Activated CD4-positive, alpha-beta T cell treated with anti-CD3 and anti-CD28 coated beads, Interleukin-2, amount 10 ng/mL, durations not matched to agents 7 days and 5 days (primary cell): ENCODE results near the gene ADAMTSL4. TPM values are rescaled to one million over a fixed set of nuclear protein-coding genes. Genes with fewer than 3 reads are reported as not detected.
A peak's percentile ranks its signal among the peaks of the same experiment; 100 is the strongest.
"Not testable (repeated sequence)": the region's sequence is repeated elsewhere in the genome, so short reads cannot be mapped to it uniquely, and the experiment has no call there.

ENCODE experiments used
- CTCF ChIA-PET: fragments of 350-600 bp; sonication (Branson Sonifier 250); formaldehyde crosslinking; loops from one replicate; lab custom pipeline; 2021; ENCODE audit warnings: antibody characterized with exemption; lab: Charles Lee
- POLR2A ChIA-PET: fragments of 350-600 bp; sonication (Branson Sonifier 250); formaldehyde crosslinking; loops from one replicate; lab custom pipeline; 2021; ENCODE audit warnings: antibody characterized with exemption; lab: Charles Lee
- DNase-seq: peaks from one replicate; pipeline ENCODE4 v3.0.0-alpha.2; 2020
- H3K27ac Mint-ChIP-seq: one replicate; pipeline ENCODE4 v1.8.0; 2021; ENCODE audit warnings: mild to moderate bottlenecking, moderate library complexity, mixed read lengths
- H3K27me3 Mint-ChIP-seq: one replicate; pipeline ENCODE4 v1.8.0; 2021; ENCODE audit warnings: mixed read lengths
- H3K36me3 Mint-ChIP-seq: one replicate; pipeline ENCODE4 v1.8.0; 2021; ENCODE audit warnings: low read depth, mixed read lengths
- H3K4me1 Mint-ChIP-seq: one replicate; pipeline ENCODE4 v1.8.0; 2021; ENCODE audit warnings: mixed read lengths
- H3K4me3 Mint-ChIP-seq: one replicate; pipeline ENCODE4 v1.8.0; 2021; ENCODE audit warnings: mild to moderate bottlenecking, moderate library complexity, mixed read lengths
- H3K9me3 Mint-ChIP-seq: one replicate; pipeline ENCODE4 v1.8.0; 2021; ENCODE audit warnings: mixed read lengths
- total RNA-seq, 2 experiments: library from RNA; stranded (reverse); gene quantifications; one replicate each; pipeline ENCODE4 v1.2.3, GENCODE V29; 2021

The ADAMTSL4 gene
- total RNA-seq, 2 experiments from 2014 or later = 0.06 to 0.15 TPM

DNA sequence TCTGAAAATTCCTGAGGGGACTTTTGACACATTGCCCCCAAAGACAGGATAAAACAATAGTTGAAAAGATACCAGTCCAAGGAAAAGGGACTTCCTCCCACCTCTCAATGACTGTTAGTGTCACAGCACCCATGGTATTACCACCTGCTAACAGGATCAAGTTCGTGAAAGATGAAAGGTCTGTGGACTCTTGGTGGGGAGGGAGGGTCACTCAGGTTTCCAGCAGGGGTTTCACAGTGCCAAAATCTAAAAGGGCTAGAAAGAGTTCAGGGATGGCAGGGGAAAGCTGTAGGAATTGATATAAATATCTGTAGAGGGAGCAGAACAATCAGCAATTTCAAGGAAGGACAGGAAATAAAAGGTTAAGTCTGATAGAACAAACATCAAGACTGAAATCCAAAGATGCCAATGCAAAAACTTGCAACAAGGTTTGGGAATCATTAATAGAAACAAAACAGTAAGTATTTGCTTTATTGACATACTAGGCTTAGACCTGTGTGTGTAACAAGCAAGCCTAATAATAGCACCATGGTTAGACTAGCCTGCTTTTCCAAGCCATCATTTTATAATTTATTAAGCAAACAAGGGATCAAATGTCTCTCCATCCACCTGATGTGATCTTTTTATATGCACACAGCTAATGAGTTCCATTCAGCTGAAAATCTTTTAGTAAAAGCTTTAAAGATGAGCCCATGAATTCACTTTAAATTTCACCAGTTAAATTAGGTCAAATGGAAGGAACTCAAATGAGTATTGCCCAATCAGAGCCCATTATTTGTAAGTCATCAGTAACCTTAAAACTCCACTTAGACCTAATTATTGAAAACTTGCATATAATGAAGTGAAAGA lies 26.5 kb downstream of the ADAMTSL4 start:
- Mint-ChIP-seq H3K4me3 (peak overlapping the region; percentile 99), H3K27ac (peak overlapping the region; percentile 98), H3K9me3 (no peaks in the 10 kb centered on the region), H3K4me1 (peaks cover 46% of the 10 kb centered on the region), H3K36me3 (peaks cover 84% of the 10 kb centered on the region), H3K27me3 (no peaks in the 10 kb centered on the region)
- CTCF ChIA-PET = interaction anchor here (1.4 to 14.6 kb wide), 3 partner anchors 8 to 401 kb away, joined by 3 to 158 read pairs (median 10); no protein-coding TSS in a partner anchor
- POLR2A ChIA-PET = interaction anchor here (1.3 to 6.4 kb wide), 4 partner anchors 8 to 54 kb away, joined by 5 to 50 read pairs (median 24); partner anchors contain the start of gene ENSA
- no peak for DNase-seq

DNA sequence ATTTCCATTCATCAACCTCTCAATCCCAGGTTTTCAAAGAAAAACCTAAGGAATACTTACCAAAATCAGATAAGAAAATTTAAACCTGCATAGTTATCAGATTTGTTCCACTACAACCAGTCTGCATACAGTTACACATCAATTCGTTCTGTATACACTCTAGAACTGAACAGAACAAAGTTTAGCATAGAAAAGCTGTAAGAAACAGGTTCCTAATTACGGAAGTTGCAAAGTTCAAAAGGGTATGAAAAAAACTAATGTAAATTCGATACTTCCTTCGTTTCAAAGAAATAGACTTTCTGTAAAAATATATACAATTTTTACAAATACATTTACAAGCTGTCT lies 27.1 kb downstream of the ADAMTSL4 start:
- Mint-ChIP-seq H3K27ac (peak overlapping the region; percentile 98), H3K27me3 (no peaks in the 10 kb centered on the region), H3K4me1 (peaks cover 45% of the 10 kb centered on the region), H3K4me3 (peak overlapping the region; percentile 99), H3K36me3 (peaks cover 78% of the 10 kb centered on the region), H3K9me3 (no peaks in the 10 kb centered on the region)
- CTCF ChIA-PET = interaction anchor here (0.6 to 14.6 kb wide), 3 partner anchors 8 to 400 kb away, joined by 3 to 158 read pairs (median 10); no protein-coding TSS in a partner anchor
- DNase-seq = no peak
- POLR2A ChIA-PET = interaction anchor here (1.3 to 4.6 kb wide), 3 partner anchors 9 to 53 kb away, joined by 5 to 50 read pairs (median 7); partner anchors contain the start of gene ENSA

DNA sequence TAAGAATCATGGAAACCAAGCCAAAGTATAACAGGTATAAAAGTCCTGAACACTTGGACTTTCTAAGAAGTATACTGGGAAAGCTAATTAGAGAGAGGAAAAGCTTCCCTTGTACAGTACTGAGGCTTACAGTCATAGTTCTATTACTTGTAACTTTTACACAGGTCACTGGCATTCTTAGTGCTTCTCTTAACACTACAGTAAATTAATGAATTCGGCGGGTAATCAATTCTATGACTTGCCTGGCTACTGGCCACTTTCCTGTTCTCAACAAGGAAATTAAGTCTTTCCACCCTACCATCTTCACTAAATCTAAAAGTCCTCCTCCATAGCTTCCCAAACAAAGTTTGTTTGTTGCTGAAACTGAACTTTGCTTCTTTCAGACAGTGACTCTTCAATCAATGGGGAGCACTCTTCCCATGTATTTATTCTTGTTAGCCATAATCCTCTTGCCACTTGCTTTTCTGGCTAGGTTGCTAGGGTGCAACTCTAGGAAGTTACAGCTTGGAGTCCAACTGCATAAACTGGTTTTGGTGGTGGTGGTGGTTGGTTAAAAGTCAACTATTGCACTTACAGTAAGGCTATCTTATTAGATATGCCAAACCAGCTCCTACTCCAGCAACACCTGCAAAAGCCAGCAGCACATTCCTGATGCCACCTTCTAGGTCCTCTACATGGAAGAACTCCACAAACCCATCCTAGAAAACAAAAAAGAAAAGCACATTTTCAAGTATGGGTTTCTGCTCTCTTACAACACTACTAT lies 27.8 kb downstream of the ADAMTSL4 start:
- Mint-ChIP-seq H3K27ac (peak overlapping the region; percentile 98), H3K4me3 (peak overlapping the region; percentile 99), H3K27me3 (no peaks in the 10 kb centered on the region), H3K4me1 (peaks cover 40% of the 10 kb centered on the region), H3K9me3 (no peaks in the 10 kb centered on the region), H3K36me3 (peaks cover 76% of the 10 kb centered on the region)
- DNase-seq = no peak
- POLR2A ChIA-PET = interaction anchor here (0.9 to 4.6 kb wide), 4 partner anchors 9 to 61 kb away, joined by 5 to 50 read pairs (median 6); partner anchors contain the start of genes ENSA and FALEC
- CTCF ChIA-PET = interaction anchor here (0.6 to 14.6 kb wide), 4 partner anchors 9 to 399 kb away, joined by 3 to 158 read pairs (median 7); no protein-coding TSS in a partner anchor

DNA sequence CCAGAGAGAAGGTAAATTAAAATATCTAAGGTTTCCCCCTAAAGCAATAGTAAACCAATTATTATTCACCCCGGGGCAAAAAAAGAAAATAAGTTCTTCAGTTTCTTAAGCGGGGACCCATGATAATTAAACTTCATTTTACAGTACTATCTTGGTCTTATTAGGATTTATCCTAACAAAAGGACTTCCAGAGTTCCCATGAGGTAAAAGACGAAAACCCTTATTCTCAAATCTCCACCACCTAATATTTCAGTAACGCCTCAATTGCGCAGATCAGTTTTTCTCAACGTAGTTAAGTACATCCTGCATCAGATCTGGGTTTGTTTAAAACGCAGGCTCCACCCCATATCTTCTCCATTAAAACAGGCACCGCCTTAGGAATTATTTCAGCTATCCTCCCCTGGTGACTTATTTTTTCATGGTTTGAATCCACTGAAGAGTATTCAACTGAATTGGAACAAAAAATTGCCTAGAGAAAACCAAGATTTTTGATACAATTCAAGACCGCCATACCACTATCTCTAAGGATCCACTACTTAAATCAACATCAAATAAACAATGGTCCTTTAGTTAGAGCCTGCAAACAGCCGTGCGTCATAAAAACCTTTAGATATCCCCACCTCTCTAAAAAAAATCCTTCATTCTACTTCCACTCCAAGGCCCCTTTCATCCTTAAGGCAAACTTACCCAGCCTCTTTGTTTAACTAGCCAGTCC lies 28.5 kb downstream of the ADAMTSL4 start:
- Mint-ChIP-seq H3K4me3 (peak overlapping the region; percentile 99), H3K4me1 (peaks cover 38% of the 10 kb centered on the region), H3K36me3 (peaks cover 69% of the 10 kb centered on the region), H3K27me3 (no peaks in the 10 kb centered on the region), H3K27ac (peak overlapping the region; percentile 98), H3K9me3 (no peaks in the 10 kb centered on the region)
- POLR2A ChIA-PET = interaction anchor here (0.9 to 4.6 kb wide), 2 partner anchors 15 to 62 kb away, joined by 6 to 50 read pairs; partner anchors contain the start of gene FALEC
- CTCF ChIA-PET = interaction anchor here (1.2 to 14.6 kb wide), 4 partner anchors 10 to 44 kb away, joined by 4 to 158 read pairs (median 7); no protein-coding TSS in a partner anchor
- peak; percentile 46 for DNase-seq

DNA sequence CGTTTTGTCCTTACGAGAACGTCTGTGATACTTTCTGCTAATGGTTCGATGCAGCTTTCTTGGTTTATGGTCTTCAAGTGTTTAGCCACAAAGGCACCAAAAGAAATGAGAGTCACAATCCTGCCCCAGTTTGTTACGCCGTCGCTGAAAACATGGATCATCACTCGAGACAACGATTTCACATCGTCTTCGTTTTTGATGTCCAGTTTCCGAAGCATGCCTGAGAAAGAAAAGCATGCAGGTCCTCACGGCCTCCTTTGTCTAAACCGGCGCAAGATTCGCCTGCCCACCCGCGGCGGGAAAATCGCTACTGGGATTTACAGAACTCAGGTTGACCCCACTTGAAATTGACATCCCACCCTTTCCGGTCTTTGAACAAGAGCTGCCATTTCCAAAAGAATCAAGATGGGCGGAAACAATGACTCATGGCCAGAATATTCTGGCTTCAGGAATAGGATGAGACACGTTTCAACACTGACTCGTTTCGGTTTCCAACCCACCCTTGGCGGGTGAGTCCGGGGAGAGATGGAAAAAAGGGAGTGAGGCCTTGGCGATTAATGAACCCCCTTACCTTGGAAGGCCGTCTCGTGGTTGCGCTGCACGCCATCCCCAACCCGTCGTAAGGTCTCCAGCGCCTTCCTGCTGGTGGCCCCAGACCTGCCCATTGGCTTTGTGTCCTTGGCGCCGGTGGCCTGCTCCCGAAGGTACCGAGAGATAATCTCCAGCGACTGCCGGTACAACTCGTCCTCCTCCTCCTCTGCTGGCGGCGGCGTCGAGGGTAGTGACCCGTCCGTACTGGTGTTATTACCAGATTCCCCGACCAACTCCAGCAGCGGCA lies 29.3 kb downstream of the ADAMTSL4 start:
- H3K36me3 Mint-ChIP-seq = peaks cover 61% of the 10 kb centered on the region
- H3K4me3 Mint-ChIP-seq = peak overlapping the region; percentile 99
- ChIA-PET CTCF (interaction anchor here (1.1 to 14.6 kb wide), 6 partner anchors 8 to 423 kb away, joined by 3 to 158 read pairs (median 6); no protein-coding TSS in a partner anchor), POLR2A (interaction anchor here (0.6 to 4.6 kb wide), 5 partner anchors 8 to 51 kb away, joined by 3 to 50 read pairs (median 9); partner anchors contain the start of gene ENSA)
- H3K4me1 Mint-ChIP-seq = peaks cover 30% of the 10 kb centered on the region
- peak; percentile 61 for DNase-seq
- no peaks in the 10 kb centered on the region for H3K27me3 Mint-ChIP-seq
- peak overlapping the region; percentile 98 for H3K27ac Mint-ChIP-seq
- H3K9me3 Mint-ChIP-seq = no peaks in the 10 kb centered on the region

DNA sequence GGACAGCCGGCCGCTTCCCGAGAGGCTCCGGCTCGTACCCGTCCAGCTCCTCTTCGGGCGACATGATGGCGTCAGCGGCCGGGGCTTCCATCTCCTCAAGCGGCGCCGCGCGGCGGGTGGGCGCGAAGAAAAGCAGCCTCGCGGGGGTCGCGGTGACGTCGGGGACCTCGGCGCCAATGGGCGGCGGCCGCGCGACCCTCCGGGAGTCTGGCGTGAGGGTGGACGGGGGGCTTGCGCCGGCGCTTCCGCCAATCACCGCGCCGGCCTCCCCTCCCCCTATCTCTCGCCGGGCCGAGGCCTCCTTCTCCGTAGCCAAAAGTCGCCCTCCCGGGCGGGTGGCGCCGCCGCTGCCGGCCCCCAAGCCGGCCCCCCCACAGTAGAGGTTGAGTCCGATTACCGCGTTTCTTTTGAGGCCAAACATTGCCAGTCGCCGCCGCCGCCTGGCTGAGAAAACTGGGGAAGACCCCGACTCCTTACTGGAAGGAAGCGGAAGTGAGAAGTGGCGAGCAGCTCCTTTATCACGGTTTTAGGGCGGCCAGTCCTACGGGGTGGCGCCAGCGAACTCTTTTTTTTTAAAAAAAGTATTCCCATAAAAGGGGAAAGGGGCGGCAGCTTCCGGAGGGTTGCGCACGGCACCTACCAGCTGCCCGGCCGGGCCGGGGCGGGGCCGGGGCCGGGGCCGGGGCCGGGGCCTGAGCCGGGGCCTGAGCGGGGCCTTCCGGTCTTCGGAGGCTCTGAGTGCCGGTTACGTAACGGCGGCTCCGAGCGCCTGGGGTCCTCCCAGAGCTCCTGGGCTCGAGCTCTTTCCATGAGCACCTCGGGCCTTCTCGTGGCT lies 30.1 kb downstream of the ADAMTSL4 start, which contains the start of gene MCL1:
MCL1 (minus strand) TSS at position 501 of the 835 bp plus-strand sequence; CDS start at position 421, 80 bp downstream.
- Mint-ChIP-seq H3K9me3 (no peaks in the 10 kb centered on the region), H3K36me3 (peaks cover 54% of the 10 kb centered on the region)
- CTCF ChIA-PET = interaction anchor here (0.7 to 14.6 kb wide), 12 partner anchors 9 to 467 kb away, joined by 3 to 158 read pairs (median 4); no protein-coding TSS in a partner anchor

DNA sequence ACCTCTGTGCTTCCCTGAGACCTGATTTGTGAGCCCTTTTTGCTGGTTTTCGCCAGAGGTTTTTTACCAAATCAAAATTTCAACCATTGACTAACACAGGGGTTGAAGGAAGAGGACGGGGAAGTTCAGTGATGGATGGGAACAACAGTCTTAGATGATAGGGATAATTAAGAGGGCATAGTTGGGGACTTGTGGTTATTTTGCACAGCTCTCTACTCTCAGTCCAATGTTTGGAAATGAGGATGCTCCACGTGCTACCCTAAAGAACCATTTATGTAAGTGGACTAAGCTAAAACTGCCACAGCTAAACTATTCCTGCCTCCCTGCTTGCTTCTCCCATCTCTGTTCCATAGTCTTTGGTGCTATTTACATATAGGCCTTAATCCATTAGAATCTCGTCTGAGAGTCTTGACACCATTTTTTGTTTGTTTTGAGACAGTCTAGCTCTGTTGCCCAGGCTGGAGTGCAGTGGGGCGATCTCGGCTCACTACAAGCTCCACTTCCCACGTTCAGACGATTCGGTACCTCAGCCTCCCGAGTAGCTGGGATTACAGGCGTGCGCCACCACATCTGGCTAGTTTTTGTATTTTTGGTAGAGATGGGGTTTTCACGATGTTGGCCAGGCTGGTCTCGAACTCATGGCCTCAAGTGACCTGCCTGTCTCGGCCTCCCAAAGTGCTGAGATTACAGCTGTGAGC lies 30.9 kb downstream of the ADAMTSL4 start:
- no peaks in the 10 kb centered on the region for H3K27me3 Mint-ChIP-seq
- POLR2A ChIA-PET = interaction anchor here (0.8 to 4.6 kb wide), 7 partner anchors 10 to 49 kb away, joined by 4 to 50 read pairs (median 9); partner anchors contain the start of gene ENSA

More for the DNA sequence above, 30.1 kb downstream of the ADAMTSL4 start, which contains the start of gene MCL1:
- POLR2A ChIA-PET = interaction anchor here (0.6 to 4.6 kb wide), 8 partner anchors 9 to 50 kb away, joined by 3 to 50 read pairs (median 8); partner anchors contain the start of gene ENSA
- Mint-ChIP-seq H3K27ac (peak within 1 kb of the TSS; percentile 98), H3K4me1 (peaks cover 25% of the 10 kb centered on the region), H3K27me3 (no peaks in the 10 kb centered on the region), H3K4me3 (peak within 1 kb of the TSS; percentile 99)
- DNase-seq = peak; percentile 93

DNA sequence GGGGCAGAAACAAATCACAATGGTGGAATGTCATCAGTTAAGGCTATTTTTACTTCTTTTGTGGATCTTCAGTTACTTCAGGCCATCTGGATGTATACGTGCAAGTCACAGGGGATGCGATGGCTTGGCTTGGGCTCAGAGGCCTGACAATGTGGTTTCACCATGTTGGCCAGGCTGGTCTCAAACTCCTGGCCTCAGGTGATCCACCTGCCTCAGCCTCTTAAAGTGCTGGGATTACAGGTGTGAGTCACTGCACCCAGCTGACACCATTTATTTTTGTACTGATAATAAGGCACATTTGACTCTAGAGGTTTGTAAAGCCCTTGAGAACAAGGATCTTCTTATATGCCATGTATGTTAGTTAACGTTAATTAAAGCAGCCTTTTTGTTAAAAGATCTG lies 31.8 kb downstream of the ADAMTSL4 start:
- H3K27ac Mint-ChIP-seq = peak overlapping the region; percentile 91
- POLR2A ChIA-PET, DNase-seq, H3K9me3 Mint-ChIP-seq, H3K27me3 Mint-ChIP-seq: not testable (repeated sequence)
- H3K36me3 Mint-ChIP-seq = peaks cover 39% of the 10 kb centered on the region
- CTCF ChIA-PET = interaction anchor here (2.1 to 14.6 kb wide), 3 partner anchors 8 to 20 kb away, joined by 8 to 158 read pairs (median 8); no protein-coding TSS in a partner anchor
- peak overlapping the region; percentile 99 for H3K4me3 Mint-ChIP-seq
- H3K4me1 Mint-ChIP-seq = peaks cover 19% of the 10 kb centered on the region

More for the DNA sequence above, 30.9 kb downstream of the ADAMTSL4 start:
- Mint-ChIP-seq H3K27ac (peak overlapping the region; percentile 91), H3K4me3 (peak overlapping the region; percentile 99), H3K36me3 (peaks cover 46% of the 10 kb centered on the region), H3K4me1 (peaks cover 19% of the 10 kb centered on the region), H3K9me3 (no peaks in the 10 kb centered on the region)
- DNase-seq = no peak
- CTCF ChIA-PET = interaction anchor here (0.8 to 14.6 kb wide), 8 partner anchors 9 to 467 kb away, joined by 3 to 158 read pairs (median 6); no protein-coding TSS in a partner anchor

DNA sequence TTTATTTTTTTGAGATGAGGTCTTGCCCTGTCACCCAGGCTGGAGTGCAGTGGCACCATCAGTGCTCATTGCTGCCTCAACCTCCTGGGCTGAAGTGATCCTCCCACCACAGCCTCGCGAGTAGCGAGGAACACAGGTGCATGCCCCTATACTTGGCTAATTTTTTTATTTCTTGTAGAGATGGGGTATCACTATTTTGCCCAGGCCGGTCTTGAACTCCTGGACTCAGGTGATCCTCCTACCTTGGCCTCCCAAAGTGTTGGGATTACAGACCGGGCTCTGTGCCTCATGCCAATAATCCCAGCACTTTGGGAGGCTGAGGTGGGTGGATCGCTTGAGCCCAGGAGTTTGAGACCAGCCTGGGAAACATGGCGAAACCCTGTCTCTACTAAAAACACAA lies 32.2 kb downstream of the ADAMTSL4 start:
- CTCF ChIA-PET = interaction anchor here (2.1 to 14.6 kb wide), 2 partner anchors 14 to 21 kb away, joined by 8 to 158 read pairs; no protein-coding TSS in a partner anchor
- H3K27ac Mint-ChIP-seq, POLR2A ChIA-PET, DNase-seq, H3K27me3 Mint-ChIP-seq, H3K4me3 Mint-ChIP-seq, H3K9me3 Mint-ChIP-seq: not testable (repeated sequence)
- Mint-ChIP-seq H3K4me1 (peaks cover 19% of the 10 kb centered on the region), H3K36me3 (peaks cover 35% of the 10 kb centered on the region)
